GM12878 (cell line): ENCODE data around the gene UNC119B.

Source experiments
- CTCF ChIP-seq, 3 experiments: IDR thresholded peaks in 2 of 3; conservative IDR thresholded peaks in 1 of 3; 2 replicates each; pipeline ENCODE4 v1.5.1; 2011; ENCODE audit warnings: low read depth in 3 of 3, low read length in 3 of 3, mild to moderate bottlenecking in 3 of 3, control low read depth in 2 of 3, moderate library complexity in 2 of 3, inconsistent platforms in 1 of 3, mixed read lengths in 1 of 3; ENCODE audit not compliant: control insufficient read depth in 2 of 3, insufficient read depth in 1 of 3; ENCODE audit errors: extremely low read depth in 1 of 3
- REST ChIP-seq: IDR thresholded peaks from 2 replicates; pipeline ENCODE4 v1.6.1; 2012; ENCODE audit warnings: mild to moderate bottlenecking, low read depth, low read length
- TF ChIP-seq, protein P1 (sequence below): fragments of 450-650 bp; IDR thresholded peaks from 2 replicates; pipeline ENCODE4 v1.6.1; 2017; ENCODE audit warnings: mild to moderate bottlenecking

DNA sequence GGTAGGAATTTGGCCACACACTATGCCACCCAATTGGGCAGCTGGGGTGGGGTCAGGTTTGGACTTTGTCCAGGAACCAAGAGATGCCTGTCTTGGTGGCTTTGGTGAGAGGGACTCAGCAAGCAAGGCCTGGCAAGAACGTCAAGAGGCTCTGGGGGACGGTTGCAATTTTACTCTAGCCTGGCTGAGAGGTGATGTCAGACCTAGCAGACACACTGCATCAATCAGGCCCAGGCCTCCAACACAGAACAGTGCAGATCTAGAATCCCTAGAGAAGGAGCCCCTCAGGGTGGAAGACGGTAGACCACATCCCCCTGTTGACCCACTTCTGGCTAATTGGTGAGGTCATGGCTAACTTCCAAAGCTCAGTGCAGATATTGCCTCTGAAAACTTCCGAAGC, 1.6 kb upstream of the UNC119B start:
- TF ChIP-seq, protein P1, sequence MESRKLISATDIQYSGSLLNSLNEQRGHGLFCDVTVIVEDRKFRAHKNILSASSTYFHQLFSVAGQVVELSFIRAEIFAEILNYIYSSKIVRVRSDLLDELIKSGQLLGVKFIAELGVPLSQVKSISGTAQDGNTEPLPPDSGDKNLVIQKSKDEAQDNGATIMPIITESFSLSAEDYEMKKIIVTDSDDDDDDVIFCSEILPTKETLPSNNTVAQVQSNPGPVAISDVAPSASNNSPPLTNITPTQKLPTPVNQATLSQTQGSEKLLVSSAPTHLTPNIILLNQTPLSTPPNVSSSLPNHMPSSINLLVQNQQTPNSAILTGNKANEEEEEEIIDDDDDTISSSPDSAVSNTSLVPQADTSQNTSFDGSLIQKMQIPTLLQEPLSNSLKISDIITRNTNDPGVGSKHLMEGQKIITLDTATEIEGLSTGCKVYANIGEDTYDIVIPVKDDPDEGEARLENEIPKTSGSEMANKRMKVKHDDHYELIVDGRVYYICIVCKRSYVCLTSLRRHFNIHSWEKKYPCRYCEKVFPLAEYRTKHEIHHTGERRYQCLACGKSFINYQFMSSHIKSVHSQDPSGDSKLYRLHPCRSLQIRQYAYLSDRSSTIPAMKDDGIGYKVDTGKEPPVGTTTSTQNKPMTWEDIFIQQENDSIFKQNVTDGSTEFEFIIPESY, result no peak
- TF ChIP-seq CTCF (IDR thresholded peaks at IDR 0.05 in 2 of 3, conservative IDR thresholded peaks at IDR 0.05 in 1 of 3; ENCODE audit: control insufficient read depth in 2 of 3, extremely low read depth in 1 of 3, insufficient read depth in 1 of 3, low read depth in 3 of 3, low read length in 3 of 3) (no peak), REST (no peak)
